Measurements from ENCODE around the gene NOP53.
"Not testable (repeated sequence)": the region's sequence is repeated elsewhere in the genome, so short reads cannot be mapped to it uniquely, and the experiment has no call there.

The NOP53 gene

DNA sequence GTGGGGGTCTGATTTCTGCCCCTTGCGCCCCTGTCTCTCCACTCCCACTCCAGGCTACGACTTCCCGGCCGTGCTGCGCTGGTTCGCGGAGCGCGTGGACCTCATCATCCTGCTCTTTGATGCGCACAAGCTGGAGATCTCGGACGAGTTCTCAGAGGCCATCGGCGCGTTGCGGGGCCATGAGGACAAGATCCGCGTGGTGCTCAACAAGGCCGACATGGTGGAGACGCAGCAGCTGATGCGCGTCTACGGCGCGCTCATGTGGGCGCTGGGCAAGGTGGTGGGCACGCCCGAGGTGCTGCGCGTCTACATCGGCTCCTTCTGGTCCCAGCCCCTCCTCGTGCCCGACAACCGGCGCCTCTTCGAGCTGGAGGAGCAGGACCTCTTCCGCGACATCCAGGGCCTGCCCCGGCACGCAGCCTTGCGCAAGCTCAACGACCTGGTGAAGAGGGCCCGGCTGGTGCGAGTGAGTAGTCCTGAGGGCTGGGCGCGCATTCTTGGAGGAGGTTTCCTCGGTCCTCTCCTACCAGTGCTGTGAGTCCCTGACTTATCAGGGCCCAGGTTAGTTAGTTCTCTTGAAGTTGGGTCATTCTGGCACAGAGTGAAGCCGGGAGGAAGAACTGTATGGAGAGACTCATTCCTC is 19.5 kb upstream of the NOP53 start:
- no peak overlapping the region for H3K27ac ChIP-seq
- H3K27me3 ChIP-seq: peaks cover 40% of the 10 kb centered on the region
- no peak overlapping the region for H3K4me3 ChIP-seq (ENCODE audit: low read depth in 1 of 2, low read length in 1 of 2)
- H3K9me3 ChIP-seq: no peaks in the 10 kb centered on the region
- no peaks in the 10 kb centered on the region for H3K36me3 ChIP-seq
- TF ChIP-seq, protein P1, sequence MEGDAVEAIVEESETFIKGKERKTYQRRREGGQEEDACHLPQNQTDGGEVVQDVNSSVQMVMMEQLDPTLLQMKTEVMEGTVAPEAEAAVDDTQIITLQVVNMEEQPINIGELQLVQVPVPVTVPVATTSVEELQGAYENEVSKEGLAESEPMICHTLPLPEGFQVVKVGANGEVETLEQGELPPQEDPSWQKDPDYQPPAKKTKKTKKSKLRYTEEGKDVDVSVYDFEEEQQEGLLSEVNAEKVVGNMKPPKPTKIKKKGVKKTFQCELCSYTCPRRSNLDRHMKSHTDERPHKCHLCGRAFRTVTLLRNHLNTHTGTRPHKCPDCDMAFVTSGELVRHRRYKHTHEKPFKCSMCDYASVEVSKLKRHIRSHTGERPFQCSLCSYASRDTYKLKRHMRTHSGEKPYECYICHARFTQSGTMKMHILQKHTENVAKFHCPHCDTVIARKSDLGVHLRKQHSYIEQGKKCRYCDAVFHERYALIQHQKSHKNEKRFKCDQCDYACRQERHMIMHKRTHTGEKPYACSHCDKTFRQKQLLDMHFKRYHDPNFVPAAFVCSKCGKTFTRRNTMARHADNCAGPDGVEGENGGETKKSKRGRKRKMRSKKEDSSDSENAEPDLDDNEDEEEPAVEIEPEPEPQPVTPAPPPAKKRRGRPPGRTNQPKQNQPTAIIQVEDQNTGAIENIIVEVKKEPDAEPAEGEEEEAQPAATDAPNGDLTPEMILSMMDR (IDR thresholded peaks at IDR 0.05): no peak
- no peaks in the 10 kb centered on the region for H3K4me1 ChIP-seq (ENCODE audit: control insufficient read depth in 1 of 2, insufficient read depth in 1 of 2, low read depth in 1 of 2, low read length in 1 of 2)

GRCh38 chr19:47726467-47726866 is 18.9 kb upstream of the NOP53 start:
- Histone ChIP-seq H3K4me3 (ENCODE audit: low read depth in 1 of 2, low read length in 1 of 2) (no peak overlapping the region), H3K9me3 (no peaks in the 10 kb centered on the region), H3K27ac (no peak overlapping the region), H3K4me1 (ENCODE audit: control insufficient read depth in 1 of 2, insufficient read depth in 1 of 2, low read depth in 1 of 2, low read length in 1 of 2) (no peaks in the 10 kb centered on the region), H3K36me3 (no peaks in the 10 kb centered on the region), H3K27me3 (peaks cover 42% of the 10 kb centered on the region)
- TF ChIP-seq, protein P1 (IDR thresholded peaks at IDR 0.05): no peak

DNA sequence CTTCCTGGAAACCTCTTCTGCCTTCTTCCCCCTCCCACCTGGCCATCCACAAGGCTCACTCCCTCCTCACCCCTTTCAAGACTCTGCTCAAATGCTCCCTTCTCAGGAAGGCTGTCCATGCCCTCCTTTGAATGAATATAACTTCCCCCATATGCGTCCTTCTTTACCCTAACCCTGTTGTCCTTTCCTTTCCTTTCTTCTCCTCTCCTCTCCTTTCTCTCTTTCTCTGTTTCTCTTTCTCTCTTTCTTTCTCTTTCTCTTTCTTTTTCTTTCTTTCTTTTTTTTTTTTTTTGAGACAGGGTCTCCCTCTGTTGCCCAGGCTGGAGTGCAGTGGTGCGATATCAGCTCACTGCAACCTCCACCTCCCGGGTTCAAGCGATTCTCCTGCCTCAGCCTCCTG is 17.1 kb upstream of the NOP53 start:
- H3K27me3 ChIP-seq: peaks cover 42% of the 10 kb centered on the region
- not testable (repeated sequence) for H3K36me3 ChIP-seq; H3K27ac ChIP-seq; H3K4me1 ChIP-seq (ENCODE audit: control insufficient read depth in 1 of 2, insufficient read depth in 1 of 2, low read depth in 1 of 2, low read length in 1 of 2); H3K9me3 ChIP-seq; H3K4me3 ChIP-seq (ENCODE audit: low read depth in 1 of 2, low read length in 1 of 2)

DNA sequence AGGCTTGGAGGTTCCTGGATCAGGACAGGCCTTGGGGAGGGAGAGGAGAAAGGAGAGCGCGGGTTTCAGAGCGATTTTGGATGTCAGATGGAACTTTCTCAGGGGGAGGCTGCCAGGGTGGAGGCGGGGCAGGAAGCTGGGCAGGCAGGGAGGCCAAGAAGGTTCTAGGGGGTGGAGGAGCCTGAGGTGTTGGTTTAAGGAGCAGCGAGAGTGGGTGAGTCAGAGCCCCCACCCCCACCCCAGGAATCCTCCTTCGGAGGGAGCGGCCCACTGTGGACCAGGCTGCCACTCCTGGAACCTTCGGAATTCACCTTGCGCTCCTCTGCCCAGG is 15.9 kb upstream of the NOP53 start:
- Histone ChIP-seq H3K36me3 (no peaks in the 10 kb centered on the region), H3K4me1 (ENCODE audit: control insufficient read depth in 1 of 2, insufficient read depth in 1 of 2, low read depth in 1 of 2, low read length in 1 of 2) (no peaks in the 10 kb centered on the region), H3K4me3 (ENCODE audit: low read depth in 1 of 2, low read length in 1 of 2) (no peak overlapping the region), H3K27ac (no peak overlapping the region), H3K9me3 (no peaks in the 10 kb centered on the region), H3K27me3 (peaks cover 42% of the 10 kb centered on the region)
- TF ChIP-seq, protein P1 (IDR thresholded peaks at IDR 0.05): no peak

DNA sequence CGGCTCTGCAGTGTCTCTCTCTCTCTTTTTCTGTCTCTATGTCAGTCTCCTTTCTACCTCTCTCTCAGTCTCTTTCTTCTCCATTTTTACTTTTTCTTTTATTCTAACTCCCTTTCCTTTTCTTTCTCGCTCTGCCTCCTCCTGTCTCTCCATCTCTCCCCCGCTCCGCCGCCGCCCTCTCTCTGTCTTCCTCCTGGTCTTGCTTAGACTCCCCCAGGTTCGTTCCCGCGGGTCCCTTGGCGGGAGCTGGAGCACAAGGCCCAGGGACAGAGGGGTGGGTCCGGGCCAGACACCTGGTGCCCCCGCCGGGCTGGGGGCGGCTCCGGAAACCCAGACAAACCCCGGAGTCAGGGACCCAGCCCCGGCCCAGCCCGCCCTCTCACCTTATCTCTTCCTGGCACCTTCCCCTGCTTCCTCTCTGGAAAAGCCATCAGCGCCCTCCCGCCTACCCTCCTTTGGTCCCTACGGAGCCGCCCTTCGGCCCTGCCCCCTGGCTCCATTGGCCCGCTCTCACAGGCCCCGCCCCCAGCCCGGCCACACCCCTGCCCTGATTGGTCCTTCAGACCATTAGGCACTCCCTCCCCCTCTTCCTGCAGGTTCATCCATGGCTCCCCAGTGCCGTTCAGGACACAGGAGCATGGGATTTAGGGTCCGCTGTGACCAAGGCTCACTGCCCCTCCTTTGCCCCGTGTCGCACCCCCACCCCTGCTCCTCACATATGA is 15.4 kb upstream of the NOP53 start:
- peaks cover 42% of the 10 kb centered on the region for H3K27me3 ChIP-seq
- TF ChIP-seq, protein P1 (IDR thresholded peaks at IDR 0.05): no peak
- no peaks in the 10 kb centered on the region for H3K9me3 ChIP-seq
- no peak overlapping the region for H3K4me3 ChIP-seq (ENCODE audit: low read depth in 1 of 2, low read length in 1 of 2)
- H3K27ac ChIP-seq: no peak overlapping the region
- H3K4me1 ChIP-seq (ENCODE audit: control insufficient read depth in 1 of 2, insufficient read depth in 1 of 2, low read depth in 1 of 2, low read length in 1 of 2): no peaks in the 10 kb centered on the region
- H3K36me3 ChIP-seq: no peaks in the 10 kb centered on the region

- Histone ChIP-seq H3K27ac (no peak overlapping the region), H3K36me3 (no peaks in the 10 kb centered on the region)
Measured at GRCh38 chr19:47730521-47730889, 14.8 kb upstream of the NOP53 start.

More at GRCh38 chr19:47730521-47730889, 14.8 kb upstream of the NOP53 start:
- H3K27me3 ChIP-seq: peaks cover 42% of the 10 kb centered on the region
- no peaks in the 10 kb centered on the region for H3K4me1 ChIP-seq (ENCODE audit: control insufficient read depth in 1 of 2, insufficient read depth in 1 of 2, low read depth in 1 of 2, low read length in 1 of 2)
- H3K9me3 ChIP-seq: no peaks in the 10 kb centered on the region
- H3K4me3 ChIP-seq (ENCODE audit: low read depth in 1 of 2, low read length in 1 of 2): no peak overlapping the region
- TF ChIP-seq, protein P1 (IDR thresholded peaks at IDR 0.05): no peak
